WTC11 (cell line): ENCODE measurements around the gene ENO3.

Experiments
- EMX1 ChIP-seq: fragments of 250-450 bp; sonication (Bioruptor Pico); IDR thresholded peaks from 2 replicates; pipeline ENCODE4 v1.8.0; 2021; ENCODE audit warnings: mild to moderate bottlenecking
- ZNF317 ChIP-seq: sonication (generic); formaldehyde crosslinking; IDR thresholded peaks from 2 replicates; pipeline ENCODE4 v1.8.1; 2023; ENCODE audit warnings: low read depth, mild to moderate bottlenecking, moderate library complexity, missing genetic modification reagents, borderline replicate concordance
- TF ChIP-seq, protein P1 (sequence below): sonication (generic); formaldehyde crosslinking; IDR thresholded peaks from 2 replicates; pipeline ENCODE4 v1.8.0; 2022; ENCODE audit warnings: mild to moderate bottlenecking, missing genetic modification reagents
- TF ChIP-seq, protein P2 (sequence below): sonication (generic); formaldehyde crosslinking; IDR thresholded peaks from 2 replicates; pipeline ENCODE4 v1.8.0; 2022; ENCODE audit warnings: mild to moderate bottlenecking, missing genetic modification reagents
- TF ChIP-seq, protein P3 (sequence below): fragments of 200-600 bp; IDR thresholded peaks from 2 replicates; pipeline ENCODE4 v1.8.0; 2022; ENCODE audit warnings: antibody characterized with exemption
- TF ChIP-seq, protein P4 (sequence below): sonication (generic); formaldehyde crosslinking; IDR thresholded peaks from 2 replicates; pipeline ENCODE4 v1.8.0; 2022; ENCODE audit warnings: mild to moderate bottlenecking, missing genetic modification reagents

DNA sequence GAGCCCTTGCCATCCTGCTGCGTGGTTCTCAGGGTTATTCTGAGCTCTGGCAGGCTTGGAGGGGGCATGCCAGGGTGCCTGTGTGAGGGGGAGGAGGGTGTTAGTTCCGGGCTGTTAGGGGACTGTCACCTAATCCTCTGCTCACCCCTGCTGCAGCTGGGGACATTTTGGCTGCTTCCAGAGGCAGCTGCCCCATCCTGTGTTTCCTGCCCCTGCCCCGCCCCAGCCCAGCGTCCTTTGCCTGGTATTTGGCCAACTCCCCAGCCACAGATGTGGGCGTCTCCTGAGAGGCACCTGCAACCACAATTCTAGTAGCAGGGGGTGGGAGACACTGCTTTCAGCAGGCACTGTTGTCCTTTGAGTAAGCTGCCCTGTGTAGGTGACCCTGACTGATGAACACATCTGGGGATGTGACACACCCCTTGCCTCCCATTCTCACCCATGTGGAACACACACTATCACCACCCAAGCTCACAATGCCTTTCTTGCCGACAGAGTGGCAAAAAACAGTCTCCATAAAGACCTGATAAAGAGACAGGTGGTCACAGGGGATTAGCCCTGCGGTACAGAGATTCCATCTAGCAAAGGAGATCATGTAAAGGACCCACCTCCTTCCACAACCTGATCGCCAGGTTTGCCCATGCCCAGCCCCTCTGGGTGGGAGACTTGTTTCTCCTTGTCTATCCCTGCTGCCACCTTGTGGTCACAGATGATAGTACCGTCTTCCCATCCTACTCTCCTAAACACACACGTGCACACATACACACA, 47.7 kb upstream of the ENO3 start, which contains the start of gene CHRNE:
- TF ChIP-seq, protein P1, sequence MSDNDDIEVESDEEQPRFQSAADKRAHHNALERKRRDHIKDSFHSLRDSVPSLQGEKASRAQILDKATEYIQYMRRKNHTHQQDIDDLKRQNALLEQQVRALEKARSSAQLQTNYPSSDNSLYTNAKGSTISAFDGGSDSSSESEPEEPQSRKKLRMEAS (CRISPR knock-in tag): no peak
- TF ChIP-seq, protein P2, sequence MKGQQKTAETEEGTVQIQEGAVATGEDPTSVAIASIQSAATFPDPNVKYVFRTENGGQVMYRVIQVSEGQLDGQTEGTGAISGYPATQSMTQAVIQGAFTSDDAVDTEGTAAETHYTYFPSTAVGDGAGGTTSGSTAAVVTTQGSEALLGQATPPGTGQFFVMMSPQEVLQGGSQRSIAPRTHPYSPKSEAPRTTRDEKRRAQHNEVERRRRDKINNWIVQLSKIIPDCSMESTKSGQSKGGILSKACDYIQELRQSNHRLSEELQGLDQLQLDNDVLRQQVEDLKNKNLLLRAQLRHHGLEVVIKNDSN (CRISPR knock-in tag): no peak
- TF ChIP-seq, protein P3, sequence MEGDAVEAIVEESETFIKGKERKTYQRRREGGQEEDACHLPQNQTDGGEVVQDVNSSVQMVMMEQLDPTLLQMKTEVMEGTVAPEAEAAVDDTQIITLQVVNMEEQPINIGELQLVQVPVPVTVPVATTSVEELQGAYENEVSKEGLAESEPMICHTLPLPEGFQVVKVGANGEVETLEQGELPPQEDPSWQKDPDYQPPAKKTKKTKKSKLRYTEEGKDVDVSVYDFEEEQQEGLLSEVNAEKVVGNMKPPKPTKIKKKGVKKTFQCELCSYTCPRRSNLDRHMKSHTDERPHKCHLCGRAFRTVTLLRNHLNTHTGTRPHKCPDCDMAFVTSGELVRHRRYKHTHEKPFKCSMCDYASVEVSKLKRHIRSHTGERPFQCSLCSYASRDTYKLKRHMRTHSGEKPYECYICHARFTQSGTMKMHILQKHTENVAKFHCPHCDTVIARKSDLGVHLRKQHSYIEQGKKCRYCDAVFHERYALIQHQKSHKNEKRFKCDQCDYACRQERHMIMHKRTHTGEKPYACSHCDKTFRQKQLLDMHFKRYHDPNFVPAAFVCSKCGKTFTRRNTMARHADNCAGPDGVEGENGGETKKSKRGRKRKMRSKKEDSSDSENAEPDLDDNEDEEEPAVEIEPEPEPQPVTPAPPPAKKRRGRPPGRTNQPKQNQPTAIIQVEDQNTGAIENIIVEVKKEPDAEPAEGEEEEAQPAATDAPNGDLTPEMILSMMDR: peak; percentile 88
- TF ChIP-seq, protein P4, sequence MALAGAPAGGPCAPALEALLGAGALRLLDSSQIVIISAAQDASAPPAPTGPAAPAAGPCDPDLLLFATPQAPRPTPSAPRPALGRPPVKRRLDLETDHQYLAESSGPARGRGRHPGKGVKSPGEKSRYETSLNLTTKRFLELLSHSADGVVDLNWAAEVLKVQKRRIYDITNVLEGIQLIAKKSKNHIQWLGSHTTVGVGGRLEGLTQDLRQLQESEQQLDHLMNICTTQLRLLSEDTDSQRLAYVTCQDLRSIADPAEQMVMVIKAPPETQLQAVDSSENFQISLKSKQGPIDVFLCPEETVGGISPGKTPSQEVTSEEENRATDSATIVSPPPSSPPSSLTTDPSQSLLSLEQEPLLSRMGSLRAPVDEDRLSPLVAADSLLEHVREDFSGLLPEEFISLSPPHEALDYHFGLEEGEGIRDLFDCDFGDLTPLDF (CRISPR knock-in tag): no peak
- TF ChIP-seq EMX1 (CRISPR knock-in tag): no peak
- TF ChIP-seq ZNF317: no peak
